ENCODE data around the gene GRM1. TPM values are rescaled to one million over a fixed set of nuclear protein-coding genes. Genes with fewer than 3 reads are reported as not detected.

GRM1 gene
- total and polyA plus RNA-seq, 8 donors = not detected

- 71 to 77% (median 74%) methylated on average over 1 of the region's 1 CpG for WGBS, 5 donors
- Histone ChIP-seq H3K4me3 (no peak overlapping the region), H3K27ac (no peak overlapping the region), H3K36me3 (no peaks in the 10 kb centered on the region), H3K27me3 (no peaks in the 10 kb centered on the region), H3K9me3 (no peaks in the 10 kb centered on the region), H3K4me1 (no peaks in the 10 kb centered on the region)
- intact Hi-C loops (cut with DNase I; ENCODE audit: low total_unique reads) = no loop called here
- DNase-seq = no peak
- TF ChIP-seq CTCF (IDR thresholded peaks at IDR 0.05) (no peak), POLR2AphosphoS5 (IDR thresholded peaks at IDR 0.05) (no peak), POLR2A (IDR thresholded peaks at IDR 0.05) (no peak), EP300 (IDR thresholded peaks at IDR 0.05) (no peak)
These were observed 316.7 kb downstream of the GRM1 start for GRCh38 chr6:146345598-146345997.

- TF ChIP-seq POLR2AphosphoS5 (IDR thresholded peaks at IDR 0.05) (no peak), POLR2A (IDR thresholded peaks at IDR 0.05) (no peak), EP300 (IDR thresholded peaks at IDR 0.05) (no peak)
- no peak overlapping the region for H3K4me3 ChIP-seq
- WGBS, 5 donors = 68 to 88% (median 73%) methylated on average over 2 of the region's 2 CpGs
- intact Hi-C loops (cut with DNase I; ENCODE audit: low total_unique reads) = no loop called here
- no peak overlapping the region for H3K27ac ChIP-seq
- no peaks in the 10 kb centered on the region for H3K9me3 ChIP-seq
- H3K4me1 ChIP-seq = no peaks in the 10 kb centered on the region
- H3K36me3 ChIP-seq = no peaks in the 10 kb centered on the region
- H3K27me3 ChIP-seq = no peaks in the 10 kb centered on the region
- DNase-seq = no peak
These were observed 318.2 kb downstream of the GRM1 start for GRCh38 chr6:146347090-146347489.

GRCh38 chr6:146347690-146348089, 318.8 kb downstream of the GRM1 start:
- no peaks in the 10 kb centered on the region for H3K9me3 ChIP-seq
- intact Hi-C loops (cut with DNase I; ENCODE audit: low total_unique reads) = no loop called here
- TF ChIP-seq POLR2A (IDR thresholded peaks at IDR 0.05) = no peak
- TF ChIP-seq POLR2AphosphoS5 (IDR thresholded peaks at IDR 0.05) = no peak
- no peak for TF ChIP-seq CTCF (IDR thresholded peaks at IDR 0.05)
- no peak for TF ChIP-seq EP300 (IDR thresholded peaks at IDR 0.05)
- no peak for DNase-seq
- no peaks in the 10 kb centered on the region for H3K36me3 ChIP-seq
- no peak overlapping the region for H3K27ac ChIP-seq
- H3K4me3 ChIP-seq = no peak overlapping the region
- no peaks in the 10 kb centered on the region for H3K27me3 ChIP-seq
- WGBS, 5 donors = 85 to 98% (median 90%) methylated on average over 3 of the region's 3 CpGs
- H3K4me1 ChIP-seq = no peaks in the 10 kb centered on the region

- Histone ChIP-seq H3K4me3 (no peak overlapping the region), H3K27ac (no peak overlapping the region), H3K4me1 (no peaks in the 10 kb centered on the region), H3K27me3 (no peaks in the 10 kb centered on the region), H3K36me3 (no peaks in the 10 kb centered on the region), H3K9me3 (no peaks in the 10 kb centered on the region)
- TF ChIP-seq POLR2AphosphoS5 (IDR thresholded peaks at IDR 0.05) = no peak
- no peak for DNase-seq
- intact Hi-C loops (cut with DNase I; ENCODE audit: low total_unique reads) = no loop called here
- WGBS, 5 donors = 34 to 55% (median 46%) methylated on average over 3 of the region's 3 CpGs
These were observed 322.2 kb downstream of the GRM1 start for GRCh38 chr6:146351018-146351417.

- intact Hi-C loops (cut with DNase I; ENCODE audit: low total_unique reads) = no loop called here
- H3K4me1 ChIP-seq = no peaks in the 10 kb centered on the region
- no peaks in the 10 kb centered on the region for H3K9me3 ChIP-seq
- DNase-seq = no peak
- no peaks in the 10 kb centered on the region for H3K27me3 ChIP-seq
- no peak overlapping the region for H3K27ac ChIP-seq
- WGBS, 5 donors = 74 to 82% (median 77%) methylated on average over 5 of the region's 5 CpGs
- no peak for TF ChIP-seq POLR2AphosphoS5 (IDR thresholded peaks at IDR 0.05)
- TF ChIP-seq CTCF (IDR thresholded peaks at IDR 0.05) = no peak
- no peaks in the 10 kb centered on the region for H3K36me3 ChIP-seq
- H3K4me3 ChIP-seq = no peak overlapping the region
These were observed 323.3 kb downstream of the GRM1 start for GRCh38 chr6:146352163-146352562.

Data from stomach (tissue), 9 donors.